K562 (cell line): Measurements from ENCODE around the gene ST6GALNAC6. TPM values are rescaled to one million over a fixed set of nuclear protein-coding genes. Genes with fewer than 3 reads are reported as not detected.
A peak's percentile ranks its signal among the peaks of the same experiment; 100 is the strongest.

Experiments used
- DDX20 ChIP-seq: fragments of 450-650 bp; IDR thresholded peaks from 2 replicates; pipeline ENCODE4 v1.6.1; 2016; ENCODE audit warnings: missing genetic modification characterization, low read depth, mild to moderate bottlenecking, missing compliant biosample characterization, moderate library complexity
- GTF2A2 ChIP-seq: IDR thresholded peaks from 2 replicates; pipeline ENCODE4 v1.6.1; 2016; ENCODE audit warnings: mild to moderate bottlenecking, missing genetic modification characterization, missing compliant biosample characterization
- KAT2B ChIP-seq: IDR thresholded peaks from one replicate; pipeline ENCODE4 v1.6.1; 2012; ENCODE audit warnings: low read depth, mild to moderate bottlenecking, control low read depth, inconsistent platforms, low read length, moderate library complexity
- NELFE ChIP-seq: IDR thresholded peaks from 2 replicates; pipeline ENCODE4 v1.6.1; 2011; ENCODE audit warnings: mild to moderate bottlenecking; ENCODE audit not compliant: insufficient read depth, insufficient read length
- PBX2 ChIP-seq, 2 experiments: IDR thresholded peaks in 1 of 2; conservative IDR thresholded peaks in 1 of 2; 2 replicates each; pipeline ENCODE4 v1.6.1; 2016; ENCODE audit warnings: low read depth in 2 of 2, mild to moderate bottlenecking in 1 of 2, missing compliant biosample characterization in 1 of 2, missing genetic modification characterization in 1 of 2, moderate library complexity in 1 of 2
- PRMT5 ChIP-seq: sonication (generic); formaldehyde crosslinking; IDR thresholded peaks from 2 replicates; pipeline ENCODE4 v1.5.0; 2020; ENCODE audit warnings: missing genetic modification reagents
- RB1 ChIP-seq: fragments of 450-650 bp; IDR thresholded peaks from 2 replicates; pipeline ENCODE4 v1.6.1; 2017; ENCODE audit warnings: low read depth, mild to moderate bottlenecking
- TOE1 ChIP-seq, 2 experiments: fragments of 450-650 bp in 1 of 2; sonication (generic) in 1 of 2; formaldehyde crosslinking in 1 of 2; IDR thresholded peaks; 2 replicates each; pipeline versions ENCODE4 v1.7.1 to v1.8.0; 2016 to 2022; ENCODE audit warnings: borderline replicate concordance in 2 of 2, mild to moderate bottlenecking in 2 of 2, antibody characterized with exemption in 1 of 2, inconsistent platforms in 1 of 2, low read depth in 1 of 2, missing genetic modification reagents in 1 of 2, moderate library complexity in 1 of 2
- TRIM28 ChIP-seq: fragments of 450-650 bp; IDR thresholded peaks from 2 replicates; pipeline ENCODE4 v1.6.1; 2017
- ZBTB17 ChIP-seq: fragments of 450-650 bp; formaldehyde crosslinking; IDR thresholded peaks from 2 replicates; pipeline ENCODE4 v1.4.0; 2020; ENCODE audit warnings: mild to moderate bottlenecking
- ZBTB40 ChIP-seq, 2 experiments: fragments of 450-650 bp in 1 of 2; sonication (generic) in 1 of 2; formaldehyde crosslinking in 1 of 2; IDR thresholded peaks; 2 replicates each; pipeline versions ENCODE4 v1.7.1 to v1.9.0; 2016 to 2022; ENCODE audit warnings: inconsistent platforms in 1 of 2, mild to moderate bottlenecking in 1 of 2, missing genetic modification reagents in 1 of 2
- ZFP1 ChIP-seq: fragments of 450-650 bp; formaldehyde crosslinking; IDR thresholded peaks from 2 replicates; pipeline ENCODE4 v1.4.0; 2020; ENCODE audit warnings: mild to moderate bottlenecking, mixed read lengths
- ZNF780A ChIP-seq: fragments of 250-450 bp; sonication (Bioruptor Pico); IDR thresholded peaks from 2 replicates; pipeline ENCODE4 v1.5.0; 2021; ENCODE audit warnings: mild to moderate bottlenecking
- polyA plus RNA-seq, 8 experiments: library from polyadenylated mRNA; depleted of rRNA in 4 of 8; stranded (reverse) in 5 of 8; unstranded in 3 of 8; fragments of >200 nt; fragmentation: Nextera tagmentation in 2 of 8; fragmentation: Illumina TruSeq in 1 of 8; extraction: Ambion mirVana in 2 of 8; extraction: Trizol in 1 of 8; gene quantifications; 2 replicates each; pipeline versions ENCODE4 v1.2.1 to v1.2.3, GENCODE V29; 2011 to 2014; ENCODE audit warnings: inconsistent platforms in 1 of 8, missing spikeins in 1 of 8
- total RNA-seq, 7 experiments: library from RNA; depleted of rRNA in 6 of 7; stranded (reverse); fragments of >200 nt in 6 of 7; fragmentation: Illumina TruSeq in 2 of 7; extraction: Trizol in 2 of 7; gene quantifications; 2 replicates each; pipeline versions ENCODE4 v1.2.1 to v1.2.3, GENCODE V29; 2011 to 2021; ENCODE audit warnings: low replicate concordance in 1 of 7

The ST6GALNAC6 gene
- total and polyA plus RNA-seq, 9 of the 15 experiments (the other 6 are each of a cell fraction or from before 2014, with no cell fraction given) = 0.13 to 23.0 (median 14.5) TPM

GRCh38 chr9:127937388-127938297 lies 38.2 kb upstream of the ST6GALNAC6 start, which contains the start of gene DPM2 (continued):
- TF ChIP-seq PBX2 (CRISPR knock-in tag; IDR thresholded peaks at IDR 0.05; ENCODE audit: low read depth) (no peak), PBX2 (tag; conservative IDR thresholded peaks at IDR 0.05; ENCODE audit: low read depth) (no peak), DDX20 (tag) (no peak), TOE1 (IDR thresholded peaks at IDR 0.05; ENCODE audit: borderline replicate concordance) (no peak), TOE1 (CRISPR knock-in tag; IDR thresholded peaks at IDR 0.05; ENCODE audit: borderline replicate concordance, low read depth) (no peak), ZFP1 (CRISPR knock-in tag) (no peak), PRMT5 (CRISPR knock-in tag) (no peak), TRIM28 (no peak), RB1 (no peak), KAT2B (no peak), NELFE (no peak), ZBTB40 (IDR thresholded peaks at IDR 0.05) (peak; percentile 99), ZBTB40 (CRISPR knock-in tag; IDR thresholded peaks at IDR 0.05) (no peak), ZBTB17 (CRISPR knock-in tag) (no peak), GTF2A2 (tag) (no peak), ZNF780A (CRISPR knock-in tag) (no peak)
